Stimulated activated CD4-positive, alpha-beta T cell treated with anti-CD3 and anti-CD28 coated beads, Interleukin-12 subunit alpha, Interleukin-12 subunit beta, amount 100 ng/mL, for 24 hours (primary cell): ENCODE measurements around the gene TSPAN33.
"Not testable (repeated sequence)": the region's sequence is repeated elsewhere in the genome, so short reads cannot be mapped to it uniquely, and the experiment has no call there.

Source experiments
- DNase-seq, 2 experiments: peaks; one replicate each; pipeline ENCODE4 v3.0.0-alpha.2; 2020; ENCODE audit warnings: low read depth in 2 of 2

The TSPAN33 gene

DNA sequence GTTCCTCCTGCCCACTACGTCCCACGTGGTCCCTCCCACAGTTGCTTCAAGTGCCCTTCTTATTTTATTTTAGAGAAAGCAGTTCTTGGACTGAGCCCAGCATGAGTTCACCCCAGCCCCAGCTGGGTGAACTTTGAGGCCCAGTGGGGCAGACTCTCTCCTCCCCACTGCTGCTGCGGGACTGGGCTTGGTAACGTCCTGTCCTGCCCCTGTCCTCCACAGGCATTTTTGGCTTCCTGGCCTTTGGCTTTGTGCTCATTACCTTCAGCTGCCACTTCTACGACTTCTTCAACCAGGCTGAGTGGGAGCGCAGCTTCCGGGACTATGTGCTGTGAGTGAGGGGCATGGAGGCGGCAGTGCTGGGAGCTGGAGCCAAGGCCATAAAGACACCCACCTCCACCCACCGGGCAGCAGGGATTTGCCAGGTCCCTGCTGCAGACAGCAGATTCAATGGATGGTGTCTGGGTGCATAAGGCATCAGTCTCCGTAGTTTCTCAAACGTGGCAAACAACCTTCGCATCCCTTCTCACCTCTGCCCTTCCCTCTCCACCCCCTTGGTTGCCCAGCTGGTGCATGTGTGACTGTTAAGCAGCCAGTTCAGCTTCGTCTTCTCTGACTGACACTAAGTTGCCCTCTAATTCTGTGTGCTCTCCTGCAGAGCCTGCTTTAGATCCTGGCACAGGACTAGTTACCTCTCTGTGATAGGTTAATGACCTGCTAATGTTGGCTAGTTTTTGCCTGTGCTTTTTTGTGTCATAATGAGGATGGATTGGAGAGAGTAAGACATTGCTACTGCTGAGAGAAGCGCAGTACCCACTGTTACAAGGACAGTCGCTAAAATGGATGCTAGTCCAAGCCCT, 64.8 kb downstream of the TSPAN33 start:
- no peak for DNase-seq

DNA sequence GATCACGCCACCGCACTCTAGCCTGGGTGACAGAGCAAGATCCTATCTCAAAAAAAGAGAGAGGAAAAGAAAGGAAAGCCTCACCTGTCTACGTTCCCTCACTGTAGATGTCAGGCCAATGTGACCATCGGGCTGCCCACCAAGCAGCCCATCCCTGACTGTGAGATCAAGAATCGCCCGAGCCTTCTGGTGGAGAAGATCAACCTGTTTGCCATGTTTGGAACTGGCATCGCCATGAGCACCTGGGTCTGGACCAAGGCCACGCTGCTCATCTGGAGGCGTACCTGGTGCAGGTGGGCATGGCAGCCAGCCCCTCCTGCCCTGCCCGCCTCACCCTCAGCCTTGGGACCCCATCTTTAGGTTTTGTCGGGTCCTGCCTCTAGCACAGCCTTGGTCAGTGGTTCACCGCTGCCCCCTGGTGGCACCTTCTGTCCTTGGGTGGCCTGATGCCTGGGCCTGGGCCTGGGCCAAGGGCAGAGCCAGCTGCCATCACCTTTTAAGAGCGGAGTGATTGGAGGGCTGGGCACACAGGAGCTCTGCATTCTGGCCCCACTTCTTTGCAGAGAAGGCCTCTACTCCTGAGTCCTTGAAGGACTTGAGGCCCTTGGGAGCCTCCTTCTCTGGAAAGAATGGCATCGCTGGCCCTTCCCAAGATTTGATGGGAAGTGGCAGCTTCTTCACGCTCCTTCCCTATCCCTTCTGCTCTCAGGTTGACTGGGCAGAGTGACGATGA, 65.9 kb downstream of the TSPAN33 start:
- DNase-seq, result peak; percentile 43 to 75

DNA sequence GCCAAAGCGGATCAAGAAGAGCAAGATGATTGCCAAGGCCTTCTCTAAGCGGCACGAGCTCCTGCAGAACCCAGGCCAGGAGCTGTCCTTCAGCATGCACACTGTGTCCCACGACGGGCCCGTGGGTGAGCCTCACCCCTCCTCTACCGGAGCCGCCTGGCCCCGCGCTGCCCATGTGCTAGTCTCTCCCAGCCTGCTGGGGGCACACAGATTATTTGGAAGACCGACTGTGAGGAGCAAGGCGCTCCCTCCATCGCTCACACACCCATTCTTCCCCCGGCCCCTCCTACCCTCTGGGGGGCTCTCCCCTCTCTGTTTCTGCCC, 66.4 kb downstream of the TSPAN33 start:
- DNase-seq, result no peak

DNA sequence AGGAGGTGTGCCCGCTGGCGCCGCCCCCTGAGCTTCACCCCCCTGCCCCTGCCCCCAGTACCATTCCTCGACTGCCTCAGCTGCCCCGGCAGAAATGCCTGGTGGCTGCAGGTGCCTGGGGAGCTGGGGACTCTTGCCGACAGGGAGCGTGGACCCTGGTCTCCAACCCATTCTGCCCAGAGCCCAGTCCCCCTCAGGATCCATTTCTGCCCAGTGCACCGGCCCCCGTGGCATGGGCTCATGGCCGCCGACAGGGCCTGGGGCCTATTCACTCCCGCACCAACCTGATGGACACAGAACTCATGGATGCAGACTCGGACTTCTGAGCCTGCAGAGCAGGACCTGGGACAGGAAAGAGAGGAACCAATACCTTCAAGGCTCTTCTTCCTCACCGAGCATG, 67.6 kb downstream of the TSPAN33 start:
- no peak for DNase-seq

DNA sequence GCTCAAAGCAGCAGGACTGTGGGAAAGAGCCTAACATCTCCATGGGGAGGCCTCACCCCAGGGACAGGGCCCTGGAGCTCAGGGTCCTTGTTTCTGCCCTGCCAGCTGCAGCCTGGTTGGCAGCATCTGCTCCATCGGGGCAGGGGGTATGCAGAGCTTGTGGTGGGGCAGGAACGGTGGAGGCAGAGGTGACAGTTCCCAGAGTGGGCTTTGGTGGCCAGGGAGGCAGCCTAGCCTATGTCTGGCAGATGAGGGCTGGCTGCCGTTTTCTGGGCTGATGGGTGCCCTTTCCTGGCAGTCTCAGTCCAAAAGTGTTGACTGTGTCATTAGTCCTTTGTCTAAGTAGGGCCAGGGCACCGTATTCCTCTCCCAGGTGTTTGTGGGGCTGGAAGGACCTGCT, 68.1 kb downstream of the TSPAN33 start:
- DNase-seq, result no peak

DNA sequence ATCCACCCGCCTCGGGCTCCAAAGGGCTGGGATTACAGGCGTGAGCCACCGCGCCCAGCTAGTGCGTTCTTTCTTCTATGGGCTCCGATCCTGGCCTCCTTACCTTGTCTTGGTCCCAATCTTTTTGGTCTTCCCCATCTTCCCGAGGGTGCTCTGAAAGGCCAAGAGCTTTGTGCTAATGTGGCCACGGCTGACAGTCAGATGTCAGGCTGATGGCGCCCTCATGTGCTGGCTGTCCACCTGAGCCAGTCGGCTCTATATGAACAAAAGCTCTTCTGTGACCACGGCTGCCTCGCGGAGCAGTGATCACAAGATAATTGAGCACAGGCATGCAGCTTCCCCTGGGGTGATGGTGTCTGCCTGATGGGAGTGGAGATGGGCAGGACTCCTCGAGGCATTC, 69.3 kb downstream of the TSPAN33 start:
- no peak for DNase-seq

DNA sequence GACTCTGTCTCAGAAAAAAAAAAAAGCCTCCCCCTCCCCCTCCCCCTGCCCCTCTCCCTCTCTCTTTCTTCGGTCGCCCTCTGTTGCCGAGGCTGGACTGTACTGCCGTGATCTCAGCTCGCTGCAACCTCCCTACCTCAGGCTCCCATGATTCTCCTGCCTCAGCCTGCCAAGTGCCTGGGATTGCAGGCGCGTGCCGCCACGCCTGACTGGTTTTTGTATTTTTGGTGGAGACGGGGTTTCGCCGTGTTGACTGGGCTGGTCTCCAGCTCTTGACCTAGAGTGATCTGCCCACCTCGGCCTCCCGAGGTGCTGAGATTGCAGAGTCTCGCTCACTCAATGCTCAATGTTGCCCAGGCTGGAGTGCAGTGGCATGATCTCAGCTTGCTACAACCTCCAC, 71.2 kb downstream of the TSPAN33 start:
- DNase-seq, result not testable (repeated sequence)

DNA sequence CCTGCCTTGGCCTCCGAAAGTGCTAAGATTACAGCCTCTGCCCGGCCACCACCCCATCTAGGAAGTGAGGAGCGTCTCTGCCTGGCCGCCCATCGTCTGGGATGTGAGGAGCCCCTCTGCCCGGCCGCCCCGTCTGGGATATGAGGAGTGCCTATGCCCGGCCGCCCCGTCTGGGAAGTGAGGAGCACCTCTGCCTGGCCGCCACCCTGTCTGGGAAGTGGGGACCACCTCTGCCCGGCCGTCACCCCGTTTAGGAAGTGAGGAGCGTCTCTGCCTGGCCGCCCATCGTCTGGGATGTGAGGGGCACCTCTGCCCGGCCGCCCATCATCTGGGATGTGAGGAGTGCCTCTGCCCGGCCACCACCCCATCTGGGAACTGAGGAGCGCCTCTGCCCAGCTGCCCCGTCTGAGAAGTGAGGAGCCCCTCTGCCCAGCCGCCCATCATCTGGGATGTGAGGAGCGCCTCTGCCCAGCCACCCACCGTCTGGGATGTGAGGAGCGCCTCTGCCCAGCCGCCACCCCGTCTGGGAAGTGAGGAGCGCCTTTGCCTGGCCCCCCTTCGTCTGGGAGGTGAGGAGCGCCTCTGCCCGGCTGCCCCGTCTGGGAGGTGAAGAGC, 71.7 kb downstream of the TSPAN33 start:
- DNase-seq, result not testable (repeated sequence)

DNA sequence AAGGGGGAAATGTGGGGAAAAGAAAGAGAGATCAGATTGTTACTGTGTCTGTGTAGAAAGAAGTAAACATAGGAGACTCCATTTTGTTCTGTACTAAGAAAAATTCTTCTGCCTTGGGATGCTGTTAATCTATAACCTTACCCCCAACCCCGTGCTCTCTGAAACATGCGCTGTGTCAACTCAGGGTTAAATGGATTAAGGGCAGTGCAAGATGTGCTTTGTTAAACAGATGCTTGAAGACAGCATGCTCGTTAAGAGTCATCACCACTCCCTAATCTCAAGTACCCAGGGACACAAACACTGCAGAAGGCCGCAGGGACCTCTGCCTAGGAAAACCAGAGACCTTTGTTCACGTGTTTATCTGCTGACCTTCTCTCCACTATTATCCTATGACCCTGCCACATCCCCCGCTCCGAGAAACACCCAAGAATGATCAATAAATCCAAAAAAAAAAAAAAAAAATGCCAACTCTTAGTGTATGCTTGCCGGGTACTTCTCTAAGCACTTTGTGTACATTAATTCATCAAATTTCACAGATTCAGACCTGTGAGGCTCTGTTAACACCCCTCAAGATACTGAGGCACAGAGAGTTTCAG, 72.4 kb downstream of the TSPAN33 start:
- not testable (repeated sequence) for DNase-seq

DNA sequence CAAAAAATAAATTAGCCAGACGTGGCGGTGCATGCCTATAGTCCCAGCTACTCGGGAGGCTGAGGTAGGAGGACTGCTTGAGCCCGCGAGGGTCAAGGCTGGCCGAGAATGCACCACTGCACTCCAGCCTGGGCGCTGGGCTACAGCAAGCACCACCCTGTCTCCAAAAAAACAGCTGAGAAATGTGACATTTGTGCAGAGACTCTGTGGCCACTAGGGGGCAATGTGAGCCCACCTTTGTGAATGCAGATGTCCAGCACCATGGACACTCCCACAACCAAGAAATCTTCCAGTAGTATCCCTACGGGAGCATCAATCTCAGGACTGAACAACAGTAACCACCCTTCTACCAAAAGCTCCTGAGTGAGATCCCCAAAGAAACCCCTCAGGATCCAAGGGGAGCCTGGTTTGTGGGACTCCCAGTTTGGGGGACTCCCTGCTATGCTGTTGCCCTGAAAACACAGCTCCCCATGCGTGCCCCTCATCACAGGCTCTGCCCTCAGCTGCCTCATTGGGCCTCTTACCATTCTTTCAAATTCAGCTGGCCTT, 74.1 kb downstream of the TSPAN33 start:
- DNase-seq, result peak; percentile 54 to 73

DNA sequence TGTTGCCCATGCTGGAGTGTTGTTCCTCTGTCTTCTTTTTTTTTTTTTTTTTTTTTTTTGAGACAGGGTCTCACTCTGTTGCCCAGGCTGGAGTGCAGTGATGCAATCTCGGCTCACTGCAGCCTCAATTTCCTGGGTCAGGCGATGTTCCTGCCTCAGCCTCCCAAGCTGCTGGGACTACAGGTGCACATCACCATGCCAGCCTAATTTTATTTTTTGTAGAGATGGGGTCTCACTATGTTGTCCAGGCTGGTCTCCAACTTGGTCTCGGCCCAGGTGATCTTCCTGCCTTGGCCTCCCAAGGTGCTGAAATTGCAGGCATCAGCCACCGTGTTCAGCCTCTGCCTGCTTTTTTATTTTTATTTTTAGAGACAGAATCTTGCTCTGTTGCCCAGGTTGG, 74.7 kb downstream of the TSPAN33 start:
- DNase-seq, result not testable (repeated sequence)
